Stimulated activated CD4-positive, alpha-beta T cell treated with anti-CD3 and anti-CD28 coated beads, Interleukin-4, amount 100 ng/mL, for 4 hours (primary cell): ENCODE data around the gene OR6V1.

Source experiments
- DNase-seq, 2 experiments: peaks; one replicate each; pipeline ENCODE4 v3.0.0-alpha.2; 2020

Gene OR6V1, protein sequence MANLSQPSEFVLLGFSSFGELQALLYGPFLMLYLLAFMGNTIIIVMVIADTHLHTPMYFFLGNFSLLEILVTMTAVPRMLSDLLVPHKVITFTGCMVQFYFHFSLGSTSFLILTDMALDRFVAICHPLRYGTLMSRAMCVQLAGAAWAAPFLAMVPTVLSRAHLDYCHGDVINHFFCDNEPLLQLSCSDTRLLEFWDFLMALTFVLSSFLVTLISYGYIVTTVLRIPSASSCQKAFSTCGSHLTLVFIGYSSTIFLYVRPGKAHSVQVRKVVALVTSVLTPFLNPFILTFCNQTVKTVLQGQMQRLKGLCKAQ

GRCh38 chr7:143052041-143052440 is at the start of gene OR6V1:
TSS of gene OR6V1 (plus strand) at chr7:143052341. CDS start at chr7:143052341, 0 bp downstream.
- DNase-seq, result no peak

GRCh38 chr7:143002898-143003297 is 49.2 kb upstream of the OR6V1 start:
- no peak for DNase-seq

GRCh38 chr7:143003393-143004051 is 48.6 kb upstream of the OR6V1 start:
- peak in 1 of 2 experiments; percentile 32 for DNase-seq

GRCh38 chr7:143005632-143006260 is 46.4 kb upstream of the OR6V1 start:
- no peak for DNase-seq

- peak; percentile 70 to 80 for DNase-seq
These were observed 43.9 kb upstream of the OR6V1 start for GRCh38 chr7:143008007-143008901.

GRCh38 chr7:143012001-143012400 is 40.1 kb upstream of the OR6V1 start:
- no peak for DNase-seq

DNA sequence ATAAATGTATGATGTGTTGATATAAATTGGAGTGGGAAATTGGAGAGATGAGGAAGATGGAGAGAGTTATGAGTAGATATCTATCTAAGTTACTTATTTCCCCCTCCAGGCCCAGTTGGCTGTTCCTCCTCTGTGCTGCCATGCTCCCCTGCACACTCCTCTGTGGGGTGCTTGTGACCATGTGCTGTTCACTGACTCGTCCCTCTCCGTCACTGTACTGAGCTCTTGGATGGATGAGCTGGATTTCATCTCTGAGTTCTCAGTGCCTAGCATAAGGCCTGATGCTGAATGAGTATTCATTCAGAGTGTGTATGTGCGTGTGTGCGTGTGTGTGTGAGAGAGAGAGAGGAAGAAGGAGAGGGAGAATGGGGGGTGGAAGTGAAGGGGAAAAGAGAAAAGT is 39.7 kb upstream of the OR6V1 start:
- no peak for DNase-seq

- no peak for DNase-seq
These were observed 38.7 kb upstream of the OR6V1 start for GRCh38 chr7:143013473-143013872.

DNA sequence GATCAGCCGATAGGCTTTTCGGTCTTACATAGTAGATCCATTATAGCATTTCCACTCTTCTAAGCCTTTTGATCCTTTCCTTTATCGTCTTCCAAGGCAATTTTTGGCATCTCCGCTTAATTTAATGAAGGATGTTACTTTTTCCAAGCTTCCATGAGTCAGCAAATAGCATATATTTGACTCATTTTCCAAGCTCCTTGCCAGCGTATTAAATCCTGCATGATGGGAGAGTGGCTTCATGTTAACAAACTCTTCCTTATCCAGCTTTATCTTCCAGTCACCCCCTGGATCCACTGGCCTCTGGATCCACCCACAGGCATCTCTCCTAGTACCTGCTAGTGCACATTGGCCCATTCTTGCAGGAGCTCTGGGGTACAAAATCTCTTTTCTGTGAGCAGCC is 38.2 kb upstream of the OR6V1 start:
- DNase-seq, result no peak

DNA sequence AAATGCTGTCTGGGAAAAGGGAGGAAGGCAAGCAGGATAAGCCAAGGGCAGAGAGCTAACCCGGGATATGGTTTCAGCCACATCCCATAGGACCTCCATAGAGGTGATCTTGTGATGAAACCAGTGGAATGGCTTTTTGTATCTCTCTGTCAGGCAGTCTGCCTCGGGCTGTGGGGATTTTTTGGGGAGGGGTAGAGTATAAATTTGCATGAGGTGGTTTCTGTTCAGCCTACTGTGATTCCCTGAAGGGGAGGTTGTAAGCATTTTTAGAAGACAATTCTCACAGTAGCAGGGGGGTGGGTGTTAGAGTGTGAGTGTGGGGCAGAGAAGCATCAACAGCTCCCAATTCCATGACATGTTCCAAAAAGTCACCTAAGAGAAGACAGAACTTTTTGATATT is 37.1 kb upstream of the OR6V1 start:
- no peak for DNase-seq

- DNase-seq, result no peak
These were observed 36.1 kb upstream of the OR6V1 start for GRCh38 chr7:143015926-143016490.

DNA sequence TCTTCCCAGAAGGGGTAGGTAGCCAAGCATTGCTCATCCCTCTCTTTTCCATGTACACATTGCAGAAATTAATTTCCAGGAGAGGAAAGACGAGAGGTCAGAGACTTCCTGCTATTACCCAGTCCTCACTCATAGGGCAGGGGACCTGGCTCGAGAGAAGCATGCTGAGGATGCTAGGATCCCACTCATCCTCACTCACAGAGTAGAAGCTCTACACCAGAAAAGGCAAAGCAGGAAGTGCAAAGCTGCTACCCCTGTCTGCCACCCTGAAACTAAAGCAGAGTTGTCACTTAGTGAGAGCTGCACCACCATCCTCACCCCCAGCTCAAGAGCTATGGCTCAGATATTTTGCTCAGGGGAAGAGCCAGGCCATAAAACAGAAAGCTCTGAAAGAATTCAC is 35.1 kb upstream of the OR6V1 start:
- no peak for DNase-seq

GRCh38 chr7:143018931-143019330 is 33.2 kb upstream of the OR6V1 start:
- DNase-seq, result no peak

DNA sequence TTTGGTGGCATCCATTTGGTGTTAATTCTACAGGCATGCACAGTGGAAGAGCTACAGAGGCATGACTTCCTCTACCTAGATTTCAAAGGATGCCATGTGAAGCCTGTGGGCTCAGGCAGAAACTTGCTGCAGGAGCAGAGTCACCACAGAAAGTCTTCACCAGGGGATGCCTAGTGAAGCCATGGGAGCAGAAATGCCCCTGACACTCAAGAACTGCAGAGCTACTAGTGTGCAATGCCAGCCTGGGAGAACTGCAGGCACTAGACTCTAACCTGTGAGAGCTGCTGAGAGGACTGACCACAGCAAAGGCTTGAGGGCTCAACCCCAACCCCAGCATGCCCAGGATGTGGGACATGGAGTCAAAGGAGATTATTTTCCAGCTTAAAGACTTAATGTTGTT is 29.1 kb upstream of the OR6V1 start:
- no peak for DNase-seq

DNA sequence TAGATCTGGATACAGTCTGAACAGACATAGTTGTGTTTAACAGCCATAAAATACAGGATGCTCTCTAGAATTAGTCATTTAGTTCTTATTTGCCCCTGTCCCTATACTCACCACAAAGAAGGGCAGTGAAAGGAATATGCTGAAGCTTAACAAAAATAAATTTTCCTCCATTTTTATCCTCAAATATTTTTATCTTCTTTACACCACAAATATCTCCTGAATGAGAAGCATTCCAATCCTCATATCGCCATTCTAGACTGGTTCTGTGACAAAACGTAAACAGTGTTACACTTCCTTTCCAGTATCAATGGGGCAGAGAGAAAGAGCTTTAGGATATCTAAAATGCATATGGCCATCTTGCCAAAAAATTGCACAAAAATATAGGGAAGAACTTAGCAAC is 26.8 kb upstream of the OR6V1 start:
- DNase-seq, result no peak

DNA sequence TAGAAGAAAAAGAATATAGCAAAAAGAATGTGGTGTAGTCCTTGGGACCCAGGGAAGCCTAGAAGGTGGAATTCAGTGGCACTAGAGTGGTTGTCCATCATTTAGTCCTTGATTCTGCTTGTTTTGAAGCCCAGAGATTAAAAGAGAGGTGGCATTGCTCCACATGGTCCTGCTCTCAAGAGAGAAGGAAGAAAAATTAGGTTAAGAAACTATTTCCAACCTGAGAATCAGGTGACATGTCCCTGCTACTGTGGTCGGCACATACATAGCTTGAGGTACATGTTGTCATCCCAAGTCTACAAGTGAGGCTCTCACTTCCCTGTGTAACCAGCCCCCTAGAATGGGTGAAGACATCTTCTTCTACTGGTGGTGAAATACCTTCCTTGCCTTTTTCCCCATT is 25.1 kb upstream of the OR6V1 start, which contains the start of gene OR9A2:
Gene OR9A2, minus strand, starts transcription at position 101 of the 400 bp plus-strand sequence. Its CDS starts 0 bp downstream, at position 101.
- DNase-seq, result no peak

DNA sequence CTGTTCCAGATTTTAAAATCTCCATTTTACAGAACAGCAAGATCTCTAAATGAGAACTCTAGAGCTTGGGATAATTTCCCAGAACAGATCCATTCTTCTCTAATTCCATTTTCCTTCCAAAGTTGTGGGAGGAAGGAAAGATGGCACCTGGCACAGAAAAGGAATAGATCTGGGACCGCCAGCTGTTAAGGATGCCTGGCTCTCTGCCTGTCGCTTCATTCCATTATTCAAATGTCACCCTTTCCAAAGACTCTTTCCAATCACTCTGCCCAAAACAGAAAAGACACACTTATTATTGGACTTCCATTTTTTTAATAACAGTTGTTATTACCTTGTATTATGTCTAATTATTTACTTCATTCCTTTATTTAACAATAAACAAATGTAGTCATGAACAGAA is 24.5 kb upstream of the OR6V1 start:
- DNase-seq, result no peak

DNA sequence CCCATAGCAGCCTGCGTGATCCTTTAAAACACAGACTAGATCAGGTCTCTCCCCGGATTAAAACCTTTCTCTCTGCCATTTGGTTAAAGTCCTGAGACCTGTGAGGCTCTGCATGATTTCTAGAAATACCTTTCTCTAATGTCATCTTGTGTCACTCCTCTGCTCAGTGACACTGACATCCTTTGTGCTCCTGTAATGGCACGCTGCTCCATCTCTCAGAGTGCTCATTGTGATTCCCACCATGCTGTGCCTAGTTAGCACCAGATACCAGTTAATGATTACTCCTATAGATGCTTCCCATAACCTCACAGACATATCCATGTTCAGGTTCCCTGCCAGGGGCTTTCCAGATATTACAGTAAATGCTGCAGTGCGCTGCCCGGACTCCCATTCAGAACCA is 13.5 kb upstream of the OR6V1 start:
- no peak for DNase-seq

- DNase-seq, result no peak
These were observed 11.9 kb upstream of the OR6V1 start for GRCh38 chr7:143040209-143040715.

DNA sequence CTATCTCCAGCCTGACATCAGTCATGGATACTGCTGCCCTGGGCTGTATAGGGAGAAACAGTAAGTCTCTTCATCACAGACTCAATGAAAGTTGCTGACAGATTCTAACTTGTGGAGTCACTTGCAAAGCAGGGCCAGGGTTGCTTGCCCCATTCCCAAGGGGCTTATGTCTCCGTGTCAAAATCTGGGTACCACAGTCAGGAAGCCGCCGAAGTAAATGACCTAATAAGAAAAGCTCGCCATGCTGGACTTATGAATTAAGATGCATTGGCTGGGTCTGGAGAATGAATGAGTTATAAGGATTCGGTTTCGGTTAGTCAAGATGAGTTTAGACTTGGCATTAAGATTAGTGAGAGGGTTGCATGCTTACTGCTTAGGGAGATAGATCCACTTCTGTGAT is 10.8 kb upstream of the OR6V1 start:
- no peak for DNase-seq

- DNase-seq, result no peak
These were observed 9.9 kb upstream of the OR6V1 start for GRCh38 chr7:143042159-143042789.

- no peak for DNase-seq
These were observed 9.3 kb upstream of the OR6V1 start for GRCh38 chr7:143042790-143043271.
